Mesenchymal stem cell (in vitro differentiated cells and primary cell): ENCODE results near the gene BAZ1B.
A peak's percentile ranks its signal among the peaks of the same experiment; 100 is the strongest.

ENCODE experiments used
- DNase-seq: peaks from one replicate; pipeline ENCODE4 v3.0.0-alpha.2; 2013
- H2AFZ ChIP-seq: one replicate; pipeline ENCODE4 v1.6.1; 2013; ENCODE audit warnings: low read depth, mild to moderate bottlenecking, control low read depth, inconsistent platforms, low read length, moderate library complexity
- H2AK5ac ChIP-seq: 2 replicates; pipeline ENCODE4 v1.6.1; 2013; ENCODE audit warnings: low read length, moderate library complexity, mild to moderate bottlenecking, inconsistent platforms; ENCODE audit not compliant: severe bottlenecking
- H2BK120ac ChIP-seq: one replicate; pipeline ENCODE4 v1.6.1; 2013; ENCODE audit warnings: low read depth, mild to moderate bottlenecking, inconsistent platforms, low read length, moderate library complexity
- H2BK12ac ChIP-seq, 2 experiments: one replicate each; pipeline ENCODE4 v1.6.1; 2013; ENCODE audit warnings: inconsistent platforms in 2 of 2, low read length in 2 of 2, mild to moderate bottlenecking in 2 of 2, moderate library complexity in 2 of 2, control low read depth in 1 of 2
- H2BK15ac ChIP-seq: one replicate; pipeline ENCODE4 v1.6.1; 2013; ENCODE audit warnings: mild to moderate bottlenecking, low read depth, inconsistent platforms; ENCODE audit not compliant: poor library complexity, severe bottlenecking
- H2BK5ac ChIP-seq: 2 replicates; pipeline ENCODE4 v1.6.1; 2013; ENCODE audit warnings: low read depth, mild to moderate bottlenecking, low read length, control low read depth, inconsistent platforms; ENCODE audit not compliant: poor library complexity, severe bottlenecking
- H3K14ac ChIP-seq, 2 experiments: one replicate each; pipeline ENCODE4 v1.6.1; 2013; ENCODE audit warnings: inconsistent platforms in 2 of 2, low read length in 2 of 2, control low read depth in 1 of 2, mild to moderate bottlenecking in 1 of 2, moderate library complexity in 1 of 2
- H3K18ac ChIP-seq, 2 experiments: one replicate each; pipeline ENCODE4 v1.6.1; 2013; ENCODE audit warnings: inconsistent platforms in 2 of 2, low read length in 2 of 2, control low read depth in 1 of 2, low read depth in 1 of 2, mild to moderate bottlenecking in 1 of 2
- H3K23ac ChIP-seq, 2 experiments: one replicate each; pipeline ENCODE4 v1.6.1; 2013; ENCODE audit warnings: inconsistent platforms in 2 of 2, low read length in 2 of 2, mild to moderate bottlenecking in 2 of 2, moderate library complexity in 2 of 2, control low read depth in 1 of 2
- H3K27ac ChIP-seq: 2 replicates; pipeline ENCODE4 v1.5.1; 2013; ENCODE audit warnings: mild to moderate bottlenecking, moderate library complexity, low read length, control low read depth, inconsistent platforms; ENCODE audit not compliant: poor library complexity, severe bottlenecking
- H3K27me3 ChIP-seq, 2 experiments: 2 replicates each; pipeline versions ENCODE4 v1.6.1 to v1.7.0; 2013; ENCODE audit warnings: low read length in 2 of 2, mild to moderate bottlenecking in 2 of 2, moderate library complexity in 2 of 2, control low read depth in 1 of 2, inconsistent platforms in 1 of 2; ENCODE audit not compliant: control insufficient read depth in 1 of 2, insufficient read depth in 1 of 2
- H3K36me3 ChIP-seq, 2 experiments: 2 replicates each; pipeline versions ENCODE4 v1.6.1 to v1.7.0; 2013; ENCODE audit warnings: low read length in 2 of 2, control low read depth in 1 of 2, inconsistent platforms in 1 of 2, low read depth in 1 of 2, mild to moderate bottlenecking in 1 of 2; ENCODE audit not compliant: insufficient read depth in 2 of 2, control insufficient read depth in 1 of 2
- H3K4ac ChIP-seq, 2 experiments: one replicate each; pipeline ENCODE4 v1.6.1; 2013; ENCODE audit warnings: inconsistent platforms in 2 of 2, low read length in 2 of 2, mild to moderate bottlenecking in 2 of 2, moderate library complexity in 2 of 2, control low read depth in 1 of 2, low read depth in 1 of 2
- H3K4me1 ChIP-seq: 2 replicates; pipeline ENCODE4 v1.6.1; 2013; ENCODE audit warnings: low read depth, low read length, control low read depth; ENCODE audit not compliant: control insufficient read depth, insufficient read depth
- H3K4me2 ChIP-seq: 2 replicates; pipeline ENCODE4 v1.6.1; 2013; ENCODE audit warnings: low read length, mild to moderate bottlenecking, inconsistent platforms; ENCODE audit not compliant: poor library complexity, severe bottlenecking
- H3K4me3 ChIP-seq, 2 experiments: 2 replicates each; pipeline versions ENCODE4 v1.5.1 to v1.7.0; 2013; ENCODE audit warnings: low read length in 2 of 2, mild to moderate bottlenecking in 2 of 2, control low read depth in 1 of 2, low read depth in 1 of 2; ENCODE audit not compliant: insufficient read depth in 1 of 2
- H3K79me1 ChIP-seq: replicated peaks from 2 replicates; pipeline ENCODE4 v1.6.1; 2013; ENCODE audit warnings: mild to moderate bottlenecking, control low read depth, low read length, inconsistent platforms; ENCODE audit not compliant: poor library complexity, severe bottlenecking
- H3K9ac ChIP-seq: 2 replicates; pipeline ENCODE4 v1.7.0; 2013; ENCODE audit warnings: mild to moderate bottlenecking, low read length, moderate library complexity
- H3K9me3 ChIP-seq: 2 replicates; pipeline ENCODE4 v1.7.0; 2013; ENCODE audit warnings: mild to moderate bottlenecking, low read length; ENCODE audit not compliant: control insufficient read depth
- H4K8ac ChIP-seq: one replicate; pipeline ENCODE4 v1.6.1; 2013; ENCODE audit warnings: inconsistent platforms, mild to moderate bottlenecking, low read length, moderate library complexity
- H4K91ac ChIP-seq: one replicate; pipeline ENCODE4 v1.6.1; 2013; ENCODE audit warnings: mild to moderate bottlenecking, low read length, inconsistent platforms
- WGBS: methylation state at CpG from one replicate; pipeline ENCODE4 v1.1.7; 2013; ENCODE audit warnings: mixed read lengths; 5-methylcytosine and 5-hydroxymethylcytosine counted together

Gene BAZ1B

DNA sequence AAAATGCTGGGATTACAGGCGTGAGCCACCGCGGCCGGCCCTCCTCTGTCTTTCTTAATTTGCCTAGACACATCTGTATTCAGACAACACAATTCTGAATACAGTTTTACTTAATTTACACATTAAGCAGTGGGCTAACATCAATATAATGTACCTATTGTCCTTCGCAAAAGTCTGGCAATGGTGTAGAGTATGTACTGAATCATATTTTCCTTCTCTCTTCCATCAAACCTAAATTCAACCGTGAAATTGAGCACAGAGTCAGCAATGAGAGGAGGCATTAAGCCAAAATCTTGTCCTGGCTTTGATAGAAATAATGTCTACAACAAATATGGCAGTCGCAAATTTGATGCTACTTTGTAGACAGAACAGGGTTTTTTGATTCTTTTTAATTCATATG lies 58.1 kb downstream of the BAZ1B start:
- no peaks in the 10 kb centered on the region for H3K9me3 ChIP-seq
- no peak overlapping the region for H2BK12ac ChIP-seq
- H2BK15ac ChIP-seq: no peak overlapping the region
- no peak overlapping the region for H3K4ac ChIP-seq
- peaks cover 44 to 95% of the 10 kb centered on the region in 2 experiments for H3K36me3 ChIP-seq
- H3K79me1 ChIP-seq: peaks cover 28% of the 10 kb centered on the region
- no peak for DNase-seq
- no peak overlapping the region for H2AFZ ChIP-seq
- no peak overlapping the region for H3K4me3 ChIP-seq
- no peak overlapping the region for H2BK120ac ChIP-seq
- H3K14ac ChIP-seq: no peak overlapping the region
- 92% methylated on average over 5 of the region's 7 CpGs for WGBS
- H3K4me2 ChIP-seq: no peak overlapping the region
- no peak overlapping the region for H3K9ac ChIP-seq
- H3K27ac ChIP-seq: no peak overlapping the region
- no peaks in the 10 kb centered on the region for H3K4me1 ChIP-seq
- H2AK5ac ChIP-seq: no peak overlapping the region
- no peak overlapping the region for H4K8ac ChIP-seq
- no peak overlapping the region for H3K23ac ChIP-seq
- no peaks in the 10 kb centered on the region for H3K27me3 ChIP-seq
- no peak overlapping the region for H3K18ac ChIP-seq
- H4K91ac ChIP-seq: no peak overlapping the region
- H2BK5ac ChIP-seq: no peak overlapping the region

DNA sequence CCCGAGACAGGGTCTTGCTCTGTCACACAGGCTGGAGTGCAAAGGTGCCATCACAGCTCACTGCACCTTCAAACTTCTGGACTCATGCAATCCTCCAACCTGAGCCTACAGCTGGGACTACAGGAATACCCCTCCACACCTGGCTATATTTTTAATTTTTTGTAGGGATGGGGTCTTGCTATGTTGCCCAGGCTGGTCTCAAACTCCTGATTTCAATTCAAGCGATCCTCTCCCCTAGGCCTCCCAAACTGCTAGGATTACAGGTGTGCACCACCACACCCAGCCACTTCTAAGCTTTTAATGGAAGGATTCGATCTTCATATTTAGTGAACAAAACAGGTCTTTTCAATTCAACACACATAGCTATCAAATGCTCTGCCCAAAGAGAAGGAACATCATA lies 58.8 kb downstream of the BAZ1B start:
- H3K27ac ChIP-seq: no peak overlapping the region
- no peaks in the 10 kb centered on the region for H3K27me3 ChIP-seq
- no peak for DNase-seq
- no peak overlapping the region for H2BK5ac ChIP-seq
- H2BK12ac ChIP-seq: no peak overlapping the region
- no peak overlapping the region for H4K91ac ChIP-seq
- no peak overlapping the region for H2AK5ac ChIP-seq
- no peak overlapping the region for H3K18ac ChIP-seq
- H2BK15ac ChIP-seq: no peak overlapping the region
- WGBS: 93% methylated on average over 3 of the region's 3 CpGs
- H3K36me3 ChIP-seq: peaks cover 45 to 95% of the 10 kb centered on the region in 2 experiments
- H3K14ac ChIP-seq: no peak overlapping the region
- no peak overlapping the region for H2AFZ ChIP-seq
- H3K23ac ChIP-seq: no peak overlapping the region
- H4K8ac ChIP-seq: no peak overlapping the region
- no peaks in the 10 kb centered on the region for H3K4me1 ChIP-seq
- H3K4ac ChIP-seq: no peak overlapping the region
- no peak overlapping the region for H2BK120ac ChIP-seq
- H3K79me1 ChIP-seq: peaks cover 28% of the 10 kb centered on the region
- H3K4me2 ChIP-seq: no peak overlapping the region
- H3K9me3 ChIP-seq: no peaks in the 10 kb centered on the region
- H3K4me3 ChIP-seq: no peak overlapping the region
- no peak overlapping the region for H3K9ac ChIP-seq

- Histone ChIP-seq H3K27me3 (no peaks in the 10 kb centered on the region), H2BK15ac (no peak overlapping the region), H4K91ac (no peak overlapping the region), H2BK120ac (no peak overlapping the region), H2AK5ac (no peak overlapping the region), H3K27ac (no peak overlapping the region), H2BK5ac (no peak overlapping the region), H3K4me2 (no peak overlapping the region), H3K9ac (no peak overlapping the region), H2AFZ (no peak overlapping the region), H3K18ac (no peak overlapping the region), H3K4me1 (no peaks in the 10 kb centered on the region), H2BK12ac (no peak overlapping the region), H3K4ac (no peak overlapping the region), H3K4me3 (no peak overlapping the region), H3K79me1 (peaks cover 35% of the 10 kb centered on the region), H4K8ac (no peak overlapping the region), H3K23ac (no peak overlapping the region), H3K14ac (no peak overlapping the region), H3K9me3 (no peaks in the 10 kb centered on the region), H3K36me3 (peaks cover 50 to 97% of the 10 kb centered on the region in 2 experiments)
- WGBS: 100% methylated on average over 3 of the region's 3 CpGs
- DNase-seq: no peak
Measured at GRCh38 chr7:73461782-73462285, 60.3 kb downstream of the BAZ1B start.

- WGBS: 86% methylated on average over 2 of the region's 3 CpGs
- Histone ChIP-seq H3K36me3 (peaks cover 42 to 86% of the 10 kb centered on the region in 2 experiments), H3K4me1 (peaks cover 1% of the 10 kb centered on the region), H3K23ac (no peak overlapping the region), H4K8ac (no peak overlapping the region), H3K27ac (no peak overlapping the region), H3K4me3 (no peak overlapping the region), H2AFZ (no peak overlapping the region), H2BK5ac (no peak overlapping the region), H2AK5ac (no peak overlapping the region), H2BK15ac (no peak overlapping the region), H3K4me2 (no peak overlapping the region), H3K9me3 (no peaks in the 10 kb centered on the region), H4K91ac (no peak overlapping the region), H3K9ac (peak overlapping the region; percentile 24), H3K18ac (no peak overlapping the region), H2BK12ac (no peak overlapping the region), H3K27me3 (no peaks in the 10 kb centered on the region), H3K14ac (no peak overlapping the region), H3K79me1 (peaks cover 29% of the 10 kb centered on the region), H2BK120ac (peak overlapping the region; percentile 19), H3K4ac (no peak overlapping the region)
- DNase-seq: no peak
Measured at GRCh38 chr7:73454424-73454823, 67.7 kb downstream of the BAZ1B start.
